Measurements from ENCODE around the gene NCK1.

Gene NCK1

DNA sequence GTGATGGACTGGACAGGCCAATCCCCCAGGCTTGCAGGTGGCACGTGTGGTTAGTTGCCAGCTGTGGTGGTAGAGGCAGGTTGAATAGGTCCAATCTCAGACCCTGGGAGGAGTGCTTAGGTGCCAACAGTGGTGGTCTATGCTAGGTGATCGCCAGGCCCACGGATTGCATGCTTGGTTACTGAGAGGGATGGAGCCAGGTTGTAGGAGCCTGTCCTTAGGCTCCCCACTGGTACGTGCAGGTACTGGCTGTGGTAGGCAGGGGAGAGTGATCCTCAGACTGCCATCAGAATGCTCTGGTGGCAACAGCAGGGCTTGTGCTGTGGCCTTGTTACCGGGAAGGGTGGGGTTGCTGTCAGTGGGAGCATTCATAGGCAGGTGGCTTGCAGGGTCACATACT, 44.7 kb downstream of the NCK1 start:
- no peak for DNase-seq (ENCODE audit: low read depth, low spot score)

DNA sequence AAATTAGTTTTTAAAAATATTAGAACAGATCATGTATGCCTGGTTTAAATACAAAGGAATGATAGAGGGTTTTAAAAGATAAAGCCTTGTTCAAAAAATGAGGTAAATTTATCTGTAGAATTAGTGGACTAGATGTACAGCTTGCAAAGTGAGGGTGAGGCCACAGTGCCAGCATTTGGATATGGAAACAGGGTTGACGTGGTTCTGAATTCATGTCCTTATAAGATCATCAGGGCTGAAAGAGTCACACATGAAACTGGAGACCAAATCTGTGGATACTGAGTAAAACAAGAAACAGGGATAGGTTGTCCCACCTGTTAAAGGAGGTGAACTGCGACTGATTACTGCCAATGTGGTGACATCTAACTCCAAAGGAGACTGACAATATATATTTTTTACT, 46.3 kb downstream of the NCK1 start:
- no peak for DNase-seq (ENCODE audit: low read depth, low spot score)

DNA sequence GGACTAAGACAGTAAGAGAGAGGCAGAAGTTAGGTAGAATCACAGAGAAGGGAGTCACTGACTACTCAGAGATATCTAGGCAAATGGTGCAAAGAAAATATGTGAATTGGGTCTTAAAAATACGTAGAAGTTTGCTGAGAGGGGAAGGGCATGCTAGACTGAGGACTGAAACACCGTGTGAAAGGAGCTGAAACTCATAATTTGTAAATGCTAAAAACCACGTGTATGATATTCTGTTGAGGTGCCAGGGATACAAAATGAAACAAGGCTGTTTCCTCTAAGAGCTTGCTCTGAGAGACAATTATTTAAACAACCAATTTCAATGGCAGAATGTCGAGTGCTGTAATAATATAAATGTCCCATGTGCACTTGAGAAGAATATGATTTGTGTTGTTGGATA, 47.2 kb downstream of the NCK1 start:
- DNase-seq (ENCODE audit: low read depth, low spot score), result no peak

DNA sequence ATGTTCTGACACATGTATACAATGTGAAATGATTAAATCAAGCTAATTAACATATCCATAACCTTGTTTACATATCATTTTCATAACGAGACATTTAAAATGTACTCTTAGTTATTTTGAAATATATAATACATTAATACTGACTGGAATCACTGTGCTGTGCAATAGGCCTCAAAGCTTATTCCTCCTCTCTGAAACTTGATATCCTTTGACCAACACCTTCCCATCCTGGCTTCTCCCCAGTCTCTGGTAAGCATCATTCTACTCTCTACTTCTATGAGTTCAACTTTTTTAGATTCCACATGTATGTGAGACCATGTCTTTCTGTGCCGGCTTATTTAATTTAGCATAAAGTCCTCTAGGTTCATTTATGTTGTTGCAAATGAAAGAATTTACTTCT, 48.7 kb downstream of the NCK1 start:
- DNase-seq (ENCODE audit: low read depth, low spot score), result no peak

DNA sequence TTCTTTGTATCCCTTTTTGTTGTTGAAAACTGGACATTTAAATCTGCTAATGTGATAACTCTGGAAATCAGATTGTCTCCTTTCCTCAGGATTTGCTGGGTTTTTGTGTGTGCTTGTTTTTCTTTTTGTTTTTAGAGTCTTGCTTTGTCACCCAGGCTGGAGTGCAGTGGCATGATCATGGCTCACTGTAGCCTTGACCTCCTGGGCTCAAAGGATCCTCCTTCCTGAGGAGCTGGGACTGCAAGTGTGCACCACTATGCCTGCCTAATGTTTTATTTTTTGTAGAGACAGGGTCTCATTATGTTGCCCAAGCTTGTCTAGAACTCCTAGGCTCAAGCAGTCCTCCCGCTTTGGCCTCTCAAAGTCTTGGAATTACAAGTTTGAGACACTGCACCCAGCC, 51.2 kb downstream of the NCK1 start:
- no peak for DNase-seq (ENCODE audit: low read depth, low spot score)

DNA sequence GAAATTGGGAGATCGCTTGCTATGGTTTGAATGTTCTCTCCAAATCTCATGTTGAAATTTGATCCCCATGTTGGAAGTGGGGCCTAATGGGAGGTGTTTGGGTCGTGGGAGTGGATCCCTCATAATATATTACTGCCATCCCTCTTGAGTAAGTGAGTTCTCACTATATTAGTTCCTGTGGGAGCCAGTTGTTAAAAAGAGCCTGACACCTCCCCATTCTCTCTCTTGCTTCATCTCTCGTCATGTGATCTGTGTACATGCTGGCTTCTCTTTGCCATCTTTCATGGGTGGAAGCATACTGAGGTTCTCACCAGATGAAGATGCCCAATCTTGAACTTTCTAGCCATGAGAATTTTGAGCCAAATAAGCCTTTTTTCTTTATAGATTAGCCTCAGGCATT, 52.7 kb downstream of the NCK1 start:
- no peak for DNase-seq (ENCODE audit: low read depth, low spot score)

DNA sequence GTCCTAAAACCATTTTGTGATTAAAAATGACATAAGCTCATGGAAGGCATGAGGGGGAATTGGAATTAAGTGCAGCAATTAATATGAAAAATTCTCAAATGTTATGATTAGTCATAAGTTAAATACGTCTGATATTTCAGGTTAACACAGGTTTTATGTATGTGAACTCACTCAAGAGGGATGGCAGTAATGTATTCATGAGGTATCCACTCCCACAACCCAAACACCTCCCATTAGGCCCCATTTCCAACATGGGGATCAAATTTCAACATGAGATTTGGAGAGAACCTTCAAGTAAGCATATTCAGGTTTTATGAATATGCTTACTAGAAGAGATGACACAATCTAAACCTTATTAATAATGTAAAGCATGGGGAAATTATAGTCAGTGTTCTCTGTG, 54.2 kb downstream of the NCK1 start:
- no peak for DNase-seq (ENCODE audit: low read depth, low spot score)

DNA sequence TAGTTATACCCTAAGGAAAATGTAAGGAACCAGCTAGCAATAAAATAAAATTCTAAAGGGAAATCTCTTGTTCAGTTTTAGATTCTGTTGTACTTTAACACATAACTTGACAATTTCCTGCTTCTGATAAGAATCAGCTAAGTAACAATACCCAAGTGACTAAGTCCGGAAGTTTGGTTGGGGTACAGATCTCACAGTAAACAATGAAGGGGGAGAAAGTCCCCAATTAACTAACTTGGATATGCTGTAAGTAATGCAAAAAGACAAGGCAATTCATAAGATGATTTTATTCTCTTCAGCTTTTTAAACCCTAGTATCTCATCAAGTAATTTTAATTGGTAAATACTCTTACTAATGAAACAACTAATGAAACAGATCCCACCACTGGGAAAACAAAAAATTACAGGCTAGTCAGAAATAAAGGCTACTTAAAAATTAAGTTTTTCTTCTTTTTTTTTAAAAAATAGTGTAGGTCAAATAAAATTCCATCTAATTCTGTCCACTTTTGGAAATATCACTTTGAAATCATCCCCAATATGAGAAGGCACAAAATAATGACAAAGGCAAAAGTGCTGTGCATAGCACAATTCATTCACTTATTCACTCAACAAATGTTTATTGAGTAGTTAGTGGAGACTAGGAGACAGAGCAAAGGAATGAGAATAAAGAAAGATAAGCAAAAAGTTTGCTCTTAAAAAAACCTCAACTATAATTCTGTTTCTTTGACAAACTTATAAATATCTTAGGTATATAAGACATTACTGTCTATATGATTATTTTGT, 58.0 kb downstream of the NCK1 start:
- no peak for DNase-seq (ENCODE audit: low read depth, low spot score)

DNA sequence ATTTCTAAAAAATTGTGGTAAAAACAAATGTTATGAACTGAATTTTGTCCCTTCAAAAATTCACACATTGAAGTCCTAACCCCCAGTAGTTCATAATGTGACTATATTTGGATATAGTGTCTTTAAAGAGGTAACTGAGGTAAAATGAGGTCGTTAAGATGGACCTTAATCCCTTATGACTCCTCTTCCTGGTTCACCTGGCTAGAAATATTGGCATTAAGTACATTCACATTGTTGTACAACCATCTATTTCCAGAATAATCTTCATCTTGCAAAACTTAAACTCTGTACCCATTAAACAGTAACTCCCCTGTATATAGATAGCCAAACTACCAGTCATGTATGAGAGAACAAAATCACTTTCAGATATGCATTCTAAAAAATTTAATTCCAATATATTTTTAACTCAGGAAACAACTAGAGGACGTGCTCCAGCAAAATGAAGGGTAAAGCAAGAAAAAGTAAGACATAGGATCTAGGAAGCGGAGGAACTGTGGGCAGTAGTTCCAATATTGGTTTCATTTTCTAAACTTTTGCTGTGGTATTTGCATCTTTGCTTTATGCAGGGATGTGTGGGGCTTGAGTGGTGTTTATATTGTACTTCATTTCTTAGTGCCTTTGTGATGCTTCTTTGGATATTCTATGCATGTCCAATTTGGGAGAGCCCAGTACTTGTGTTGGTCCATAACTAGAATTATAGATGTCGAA, 59.0 kb downstream of the NCK1 start:
- DNase-seq (ENCODE audit: low read depth, low spot score), result no peak

DNA sequence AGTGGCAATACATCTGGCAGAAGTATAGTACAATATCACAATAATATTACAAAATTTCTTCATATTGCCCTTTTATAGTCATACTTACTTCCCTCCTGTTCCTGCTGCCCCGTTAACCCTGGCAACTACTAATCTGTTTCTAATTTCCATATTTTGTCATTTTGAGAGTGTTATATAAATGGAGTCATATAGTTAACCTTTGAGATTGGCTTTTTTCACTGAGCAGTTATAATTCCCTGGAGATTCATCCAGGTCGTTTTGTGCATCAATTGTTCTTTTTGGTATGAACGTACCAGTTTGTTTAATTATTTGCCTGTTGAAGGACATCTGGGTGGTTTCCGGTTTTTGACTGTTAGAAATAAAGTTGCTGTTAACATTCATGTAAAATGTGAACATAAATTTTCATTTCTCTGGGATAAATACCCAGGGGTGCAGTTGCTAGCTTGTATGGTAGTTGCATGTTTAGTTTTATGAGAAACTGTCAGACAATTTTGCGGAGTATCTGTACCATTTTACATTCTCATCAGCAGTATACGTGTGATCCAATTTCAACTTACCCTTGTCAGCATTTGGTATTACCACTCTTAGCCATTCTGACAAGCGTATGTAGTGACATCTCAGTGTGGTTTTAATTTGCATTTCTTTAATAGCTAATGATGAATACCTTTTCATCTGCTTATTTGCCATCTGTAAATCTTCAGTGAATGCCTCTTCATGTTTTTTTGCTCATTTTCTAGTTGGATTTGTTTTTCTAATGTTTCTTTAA, 63.6 kb downstream of the NCK1 start:
- no peak for DNase-seq (ENCODE audit: low read depth, low spot score)

DNA sequence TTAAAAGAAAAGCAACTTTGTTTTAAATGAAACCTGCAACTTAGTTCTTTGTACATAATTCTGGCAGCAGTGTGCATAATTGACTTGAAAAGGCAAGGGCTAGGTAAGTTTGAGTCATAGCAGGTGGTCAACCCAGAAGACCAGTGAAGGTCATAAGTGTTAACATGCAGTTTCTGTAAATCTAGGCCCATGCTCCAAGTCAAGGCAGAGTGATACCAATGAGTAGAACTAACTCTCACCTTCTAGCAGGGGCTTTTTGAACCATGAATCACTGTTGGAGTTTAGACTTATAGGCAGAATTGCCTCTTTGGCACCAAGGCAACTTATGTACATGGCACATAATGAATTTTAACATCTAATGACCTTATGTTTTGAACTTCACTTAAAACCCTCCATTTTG, 66.2 kb downstream of the NCK1 start:
- DNase-seq (ENCODE audit: low read depth, low spot score), result no peak

DNA sequence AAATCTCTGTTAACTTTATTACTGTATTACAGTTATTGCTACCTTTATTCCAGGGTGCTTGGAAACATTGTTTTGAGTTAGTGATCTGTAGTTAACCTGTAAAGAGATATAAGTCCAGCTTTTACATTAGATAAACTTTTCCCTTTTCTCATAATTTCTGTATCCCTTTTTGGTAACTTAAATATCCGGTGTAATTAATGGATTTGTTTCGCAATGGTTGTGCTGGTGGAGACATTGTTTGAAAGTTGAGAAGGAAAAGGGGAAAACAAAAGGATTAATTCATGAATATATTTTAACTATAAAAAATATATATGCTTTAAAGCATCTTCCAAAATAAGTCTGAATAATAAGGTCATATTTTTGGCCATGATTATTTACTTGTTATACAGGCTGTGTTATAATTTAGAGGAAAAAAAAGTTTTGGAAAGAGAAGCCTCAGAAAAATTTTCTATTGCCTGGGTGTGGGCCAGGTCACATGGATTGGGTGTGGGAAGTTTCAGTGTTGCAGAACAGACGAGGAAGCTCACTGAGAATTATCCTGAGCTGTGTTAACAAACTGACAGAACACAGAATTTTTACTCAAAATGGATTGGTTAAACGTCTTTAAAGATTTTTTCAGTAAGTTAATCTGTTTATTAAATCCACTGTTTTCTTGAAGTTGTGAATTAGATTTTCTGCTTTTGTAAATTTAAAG, 68.1 kb downstream of the NCK1 start:
- DNase-seq (ENCODE audit: low read depth, low spot score), result no peak

DNA sequence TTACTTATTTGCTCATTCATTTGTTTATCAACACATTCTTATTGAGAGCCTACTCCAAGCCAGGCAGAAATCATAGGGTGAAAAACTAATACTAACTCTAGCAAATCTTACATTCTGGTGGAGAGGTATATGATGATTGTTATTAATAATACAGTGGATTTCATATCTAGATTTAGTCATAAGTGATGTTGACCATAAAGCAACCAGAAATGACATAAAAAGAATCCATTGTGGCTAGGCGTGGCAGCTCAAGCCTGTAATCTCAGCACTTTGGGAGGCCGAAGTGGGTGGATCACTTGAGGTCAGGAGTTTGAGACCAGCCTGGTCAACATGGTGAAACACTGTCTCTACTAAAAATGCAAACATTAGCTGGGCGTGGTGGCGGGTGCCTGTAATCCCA, 69.6 kb downstream of the NCK1 start:
- no peak for DNase-seq (ENCODE audit: low read depth, low spot score)

DNA sequence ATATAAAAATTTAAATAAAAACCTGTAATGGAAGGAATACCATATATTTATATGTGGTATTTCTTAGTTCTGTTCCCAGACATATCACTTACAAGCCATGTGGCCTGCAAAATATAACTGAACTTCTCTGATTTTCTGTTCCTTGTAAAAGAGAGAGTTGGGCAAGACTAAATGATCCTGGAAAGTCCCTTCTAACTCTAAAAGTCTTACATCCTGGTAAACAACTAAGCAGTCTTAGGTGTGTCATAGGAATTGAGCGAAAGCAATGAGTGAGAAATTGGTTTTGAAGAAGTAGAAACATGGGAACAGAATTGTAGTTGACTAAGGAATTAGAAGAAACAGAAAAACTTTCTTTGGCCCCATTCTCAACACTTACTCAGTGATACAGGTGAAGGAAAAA, 70.5 kb downstream of the NCK1 start:
- no peak for DNase-seq (ENCODE audit: low read depth, low spot score)

DNA sequence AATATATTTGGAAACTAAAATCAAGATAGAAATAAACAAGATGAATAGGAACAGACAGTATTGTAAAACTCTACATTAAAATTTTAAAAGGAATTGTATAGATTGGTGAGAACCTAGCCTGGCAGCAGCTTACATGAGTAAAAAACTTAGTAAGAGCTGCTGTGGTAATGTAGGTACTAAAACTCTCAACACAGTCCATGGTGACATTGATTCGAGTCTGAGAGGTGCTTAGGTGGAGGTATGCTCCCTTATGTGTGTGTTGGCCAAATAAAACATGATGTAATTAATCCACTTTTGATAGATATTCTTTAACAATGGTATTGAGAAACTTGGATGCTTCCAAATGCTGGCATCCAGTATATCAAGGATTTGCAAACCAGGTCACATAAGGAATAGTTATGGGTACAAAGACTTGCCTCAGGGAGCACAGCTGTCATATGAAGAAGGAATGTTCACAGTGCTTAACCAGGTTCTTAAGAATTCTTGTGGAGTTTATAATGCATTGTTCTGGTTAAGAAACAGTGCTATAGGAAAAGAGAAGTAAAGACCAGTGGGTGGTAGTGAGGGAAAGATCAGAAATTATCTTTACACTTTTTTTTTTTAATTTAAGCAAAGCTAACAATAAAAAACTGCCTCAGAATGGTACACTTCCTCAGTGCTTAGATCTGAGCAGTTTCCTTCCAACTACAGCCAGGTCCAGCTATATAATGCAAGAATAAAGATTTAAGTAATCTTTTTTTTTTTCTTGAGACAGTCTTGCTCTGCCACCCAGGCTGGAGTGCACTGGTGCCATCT, 71.2 kb downstream of the NCK1 start:
- no peak for DNase-seq (ENCODE audit: low read depth, low spot score)

DNA sequence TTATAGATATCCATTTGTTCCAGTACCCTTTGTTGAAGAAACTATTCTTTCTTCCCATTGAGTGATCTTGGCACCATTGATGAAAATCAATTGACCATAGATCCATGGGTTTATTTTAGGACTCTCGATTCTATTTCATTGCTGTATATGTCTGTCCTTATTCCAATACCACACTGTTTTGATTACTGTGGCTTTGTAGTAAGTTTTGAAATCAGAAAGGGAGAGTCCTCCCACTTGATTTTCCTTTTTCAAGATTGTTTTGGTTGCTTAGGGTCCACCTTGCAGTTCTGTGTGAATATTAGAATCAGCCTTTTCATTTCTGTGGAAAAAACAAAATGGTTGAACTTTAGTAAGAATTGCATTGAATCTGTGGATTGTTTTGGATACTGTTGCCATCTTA, 75.2 kb downstream of the NCK1 start:
- DNase-seq (ENCODE audit: low read depth, low spot score), result no peak

DNA sequence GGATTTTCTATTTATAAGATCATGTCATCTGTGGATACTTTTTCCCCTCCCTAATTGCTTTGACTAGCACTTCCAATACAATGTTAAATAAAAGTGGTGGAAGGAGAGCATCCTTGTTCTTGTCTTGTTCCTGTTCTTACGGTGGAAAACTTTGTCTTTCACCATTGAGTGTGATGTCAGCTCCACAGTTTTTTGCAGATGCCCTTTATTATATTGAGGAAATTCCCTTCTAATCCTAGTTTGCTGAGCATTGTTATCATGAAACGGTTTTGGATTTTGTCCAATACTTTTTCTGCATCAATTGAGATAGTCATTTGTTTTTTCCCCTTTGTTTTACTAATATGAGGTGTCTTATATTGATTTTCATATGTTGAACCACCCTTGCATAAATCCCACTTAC, 75.8 kb downstream of the NCK1 start:
- DNase-seq (ENCODE audit: low read depth, low spot score), result no peak

DNA sequence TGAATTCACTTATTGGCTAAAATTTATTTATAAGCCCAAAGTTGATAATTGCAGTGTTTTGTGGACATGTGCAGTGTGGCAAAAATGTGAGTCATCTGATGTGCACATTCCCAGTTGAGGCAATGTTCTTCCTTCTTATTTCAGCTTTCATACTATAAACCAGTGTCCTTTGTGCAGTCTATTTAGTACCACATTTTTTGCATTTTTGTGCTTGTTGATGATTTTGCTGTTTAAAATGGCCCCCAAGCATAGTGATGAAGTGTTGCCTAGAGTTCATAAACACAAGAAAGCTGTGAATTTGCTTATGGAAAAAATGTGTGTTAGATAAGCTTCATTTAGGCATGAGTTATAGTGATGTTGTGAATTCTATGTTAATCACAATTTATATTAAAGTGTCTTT, 76.3 kb downstream of the NCK1 start:
- no peak for DNase-seq (ENCODE audit: low read depth, low spot score)

DNA sequence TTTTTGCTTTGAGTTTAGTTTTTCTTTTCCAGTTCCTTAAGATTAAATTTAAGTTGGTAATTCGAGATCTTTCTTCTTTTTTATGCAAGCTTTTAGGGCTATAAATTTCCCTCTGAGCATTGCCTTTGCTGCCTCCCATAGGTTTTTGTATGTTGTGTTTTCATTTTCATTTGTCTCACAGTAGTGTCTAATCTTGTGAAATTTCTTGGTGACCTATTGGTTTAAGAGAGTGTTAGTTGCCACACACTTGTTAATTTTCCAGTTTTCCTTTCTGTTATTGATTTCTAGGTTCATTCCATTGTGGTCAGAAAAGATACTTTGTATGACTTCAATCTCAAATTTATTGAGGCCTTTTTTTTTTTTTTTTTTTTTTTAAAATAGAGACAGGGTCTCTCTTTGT, 77.5 kb downstream of the NCK1 start:
- DNase-seq (ENCODE audit: low read depth, low spot score), result no peak

DNA sequence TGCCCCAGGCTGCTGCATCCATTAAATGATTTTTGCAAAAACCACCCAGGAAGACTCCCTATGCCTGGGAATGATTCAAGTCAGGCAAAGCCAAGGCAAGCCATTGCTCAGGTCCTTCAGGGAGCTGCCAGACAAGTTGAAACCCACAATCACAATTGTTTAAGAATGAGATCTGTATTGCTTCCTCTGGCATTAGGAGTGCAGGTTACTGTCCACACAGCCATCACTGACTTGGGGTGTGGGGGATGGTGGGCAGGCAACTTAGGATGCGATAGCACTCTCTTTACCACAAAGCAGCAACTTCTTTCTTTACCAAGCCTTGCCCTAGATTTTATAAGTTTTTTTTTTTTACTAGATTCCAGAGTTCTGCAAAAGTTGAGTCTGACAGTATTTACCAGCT, 80.8 kb downstream of the NCK1 start:
- DNase-seq (ENCODE audit: low read depth, low spot score), result no peak

DNA sequence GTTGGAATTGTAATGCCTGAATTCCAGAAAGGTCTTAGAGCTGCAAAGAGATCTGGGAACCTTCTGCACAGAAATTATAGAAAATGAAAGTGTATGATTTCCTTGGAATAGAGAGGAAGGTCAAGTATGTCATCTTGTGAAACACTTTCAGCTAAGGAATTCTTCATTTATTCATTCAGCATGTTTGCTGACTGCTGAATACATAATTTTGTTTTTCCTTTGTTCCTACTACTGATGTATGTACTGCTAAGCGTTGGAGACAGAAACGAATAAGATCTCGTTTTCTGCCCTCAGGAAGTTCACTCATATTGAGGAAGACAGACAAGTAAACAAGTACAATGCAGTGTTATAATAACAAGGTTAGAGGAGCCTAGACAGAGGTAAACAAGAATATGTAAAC, 81.4 kb downstream of the NCK1 start:
- DNase-seq (ENCODE audit: low read depth, low spot score), result no peak
